Central memory CD8-positive, alpha-beta T cell (primary cell): Measurements from ENCODE around the gene FBN2.
"Not testable (repeated sequence)": the region's sequence is repeated elsewhere in the genome, so short reads cannot be mapped to it uniquely, and the experiment has no call there.

Experiments
- ATAC-seq: fragments of 150-1000 bp; cut with Tn5 transposase; replicated peaks from 2 replicates; pipeline ENCODE4 v1.10.0; 2022; ENCODE audit warnings: mild to moderate bottlenecking, moderate FRiP score, moderate number of reproducible peaks; ENCODE audit not compliant: poor library complexity, severe bottlenecking; ENCODE audit errors: extremely low read depth
- DNase-seq, 2 donors: peaks; one replicate each; pipeline ENCODE4 v3.0.0; 2021; ENCODE audit warnings: low spot score in 2 of 2
- H3K27ac Mint-ChIP-seq: one replicate; pipeline ENCODE4 v1.8.0; 2022; ENCODE audit warnings: low read depth, mild to moderate bottlenecking, moderate library complexity, mixed read lengths
- H3K27me3 Mint-ChIP-seq: one replicate; pipeline ENCODE4 v1.8.0; 2022; ENCODE audit warnings: mixed read lengths
- H3K36me3 Mint-ChIP-seq: one replicate; pipeline ENCODE4 v1.8.0; 2022; ENCODE audit warnings: mild to moderate bottlenecking, moderate library complexity, mixed read lengths; ENCODE audit not compliant: insufficient read depth
- H3K4me1 Mint-ChIP-seq: one replicate; pipeline ENCODE4 v1.8.0; 2022; ENCODE audit warnings: mixed read lengths
- H3K4me3 Mint-ChIP-seq: one replicate; pipeline ENCODE4 v1.8.0; 2022; ENCODE audit warnings: mild to moderate bottlenecking, moderate library complexity, mixed read lengths
- H3K9me3 Mint-ChIP-seq: one replicate; pipeline ENCODE4 v1.8.0; 2022; ENCODE audit warnings: mixed read lengths

The FBN2 gene

GRCh38 chr5:128464596-128464995, 73.4 kb downstream of the FBN2 start:
- H3K9me3 Mint-ChIP-seq: peaks cover 16% of the 10 kb centered on the region
- H3K36me3 Mint-ChIP-seq: no peaks in the 10 kb centered on the region
- H3K27ac Mint-ChIP-seq: no peak overlapping the region
- ATAC-seq (no peak), DNase-seq (no peak)
- no peaks in the 10 kb centered on the region for H3K27me3 Mint-ChIP-seq
- H3K4me3 Mint-ChIP-seq: no peak overlapping the region
- no peaks in the 10 kb centered on the region for H3K4me1 Mint-ChIP-seq

GRCh38 chr5:128462330-128462729, 75.7 kb downstream of the FBN2 start:
- H3K27me3 Mint-ChIP-seq: no peaks in the 10 kb centered on the region
- DNase-seq (no peak), ATAC-seq (no peak)
- H3K4me1 Mint-ChIP-seq: no peaks in the 10 kb centered on the region
- no peaks in the 10 kb centered on the region for H3K36me3 Mint-ChIP-seq
- H3K27ac Mint-ChIP-seq: no peak overlapping the region
- H3K9me3 Mint-ChIP-seq: peaks cover 22% of the 10 kb centered on the region
- H3K4me3 Mint-ChIP-seq: no peak overlapping the region

GRCh38 chr5:128457147-128457915, 80.7 kb downstream of the FBN2 start:
- not testable (repeated sequence) for DNase-seq, ATAC-seq, H3K27ac Mint-ChIP-seq, H3K27me3 Mint-ChIP-seq, H3K4me3 Mint-ChIP-seq, H3K36me3 Mint-ChIP-seq, H3K4me1 Mint-ChIP-seq
- peaks cover 36% of the 10 kb centered on the region for H3K9me3 Mint-ChIP-seq

DNA sequence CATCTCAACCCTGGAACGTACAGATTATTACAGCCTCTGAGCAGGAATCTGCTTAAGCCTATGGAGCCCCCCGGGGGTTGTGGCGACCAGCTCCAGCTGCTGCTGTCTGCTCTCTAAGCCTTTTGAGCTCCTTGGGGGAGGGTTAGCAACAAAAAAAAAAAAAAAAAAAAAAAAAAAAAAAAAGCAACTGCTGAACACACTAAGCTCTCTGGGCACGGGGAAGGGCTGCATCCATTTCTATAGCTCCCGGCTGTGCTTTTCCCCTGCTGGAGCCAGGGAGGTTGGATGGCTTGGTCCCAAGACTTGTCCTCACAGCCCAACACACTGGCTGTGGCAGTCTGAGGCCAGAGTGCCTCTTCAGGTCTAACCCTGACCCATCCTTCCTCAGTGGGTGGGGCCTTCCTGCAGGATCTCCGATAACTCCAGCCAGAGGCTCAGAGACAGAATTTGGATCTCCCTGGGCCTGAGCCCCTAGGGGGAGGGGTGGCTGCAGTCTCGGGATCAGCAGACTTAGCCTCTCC, 82.1 kb downstream of the FBN2 start:
- H3K4me1 Mint-ChIP-seq: no peaks in the 10 kb centered on the region
- no peak overlapping the region for H3K4me3 Mint-ChIP-seq
- H3K9me3 Mint-ChIP-seq: peaks cover 36% of the 10 kb centered on the region
- ATAC-seq (no peak), DNase-seq (no peak)
- H3K27me3 Mint-ChIP-seq: no peaks in the 10 kb centered on the region
- H3K36me3 Mint-ChIP-seq: no peaks in the 10 kb centered on the region
- no peak overlapping the region for H3K27ac Mint-ChIP-seq

DNA sequence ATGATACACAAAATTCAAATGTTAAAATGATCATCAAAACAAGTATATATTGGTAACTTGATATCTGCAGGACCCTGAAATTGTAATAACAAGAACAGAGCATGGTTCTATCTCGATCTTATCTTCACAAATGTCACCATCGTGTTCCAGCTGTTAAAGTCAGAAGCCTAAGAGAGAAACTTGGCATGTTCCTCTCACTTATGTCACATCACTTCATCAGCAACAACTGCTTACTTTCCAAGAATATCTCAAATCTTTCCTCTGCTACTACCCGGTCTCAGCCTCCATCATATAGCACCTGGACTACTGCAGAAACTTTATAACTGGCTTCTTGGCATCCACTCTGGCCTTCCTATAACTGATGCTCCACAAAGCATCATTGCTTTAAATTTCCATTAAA, 84.9 kb downstream of the FBN2 start:
- ATAC-seq (no peak), DNase-seq (no peak)
- H3K36me3 Mint-ChIP-seq: no peaks in the 10 kb centered on the region
- H3K4me1 Mint-ChIP-seq: no peaks in the 10 kb centered on the region
- no peak overlapping the region for H3K27ac Mint-ChIP-seq
- H3K27me3 Mint-ChIP-seq: no peaks in the 10 kb centered on the region
- H3K4me3 Mint-ChIP-seq: no peak overlapping the region
- peaks cover 26% of the 10 kb centered on the region for H3K9me3 Mint-ChIP-seq

- ATAC-seq, H3K4me1 Mint-ChIP-seq, H3K36me3 Mint-ChIP-seq, H3K4me3 Mint-ChIP-seq, DNase-seq, H3K27me3 Mint-ChIP-seq, H3K27ac Mint-ChIP-seq: not testable (repeated sequence)
- H3K9me3 Mint-ChIP-seq: peaks cover 25% of the 10 kb centered on the region
Observed at GRCh38 chr5:128447224-128447623, 90.8 kb downstream of the FBN2 start.

DNA sequence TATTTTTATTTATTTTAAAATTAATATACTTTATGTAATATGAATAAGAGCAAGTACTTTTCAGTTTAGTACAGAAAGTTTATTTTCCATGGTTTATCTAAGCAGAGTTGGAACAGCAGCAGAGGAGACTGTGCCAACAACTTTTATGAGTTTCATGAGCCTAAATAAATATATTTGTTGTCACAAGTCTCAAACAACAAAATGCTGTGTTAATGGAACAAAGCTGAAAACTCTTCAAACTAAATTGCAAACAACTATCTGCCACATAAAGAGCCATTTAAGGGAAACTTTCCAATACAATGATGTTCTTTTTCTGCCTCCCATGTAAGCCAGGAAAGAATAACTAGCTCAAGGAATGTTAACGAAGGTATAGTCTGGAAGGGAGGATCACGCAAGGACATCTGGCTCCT, 96.1 kb downstream of the FBN2 start:
- DNase-seq (no peak), ATAC-seq (no peak)
- no peaks in the 10 kb centered on the region for H3K36me3 Mint-ChIP-seq
- no peaks in the 10 kb centered on the region for H3K4me1 Mint-ChIP-seq
- no peak overlapping the region for H3K4me3 Mint-ChIP-seq
- no peaks in the 10 kb centered on the region for H3K27me3 Mint-ChIP-seq
- no peak overlapping the region for H3K27ac Mint-ChIP-seq
- peaks cover 16% of the 10 kb centered on the region for H3K9me3 Mint-ChIP-seq

- ATAC-seq: no peak
- Mint-ChIP-seq H3K9me3 (peaks cover 16% of the 10 kb centered on the region), H3K27ac (no peak overlapping the region), H3K4me3 (no peak overlapping the region), H3K36me3 (no peaks in the 10 kb centered on the region), H3K4me1 (no peaks in the 10 kb centered on the region), H3K27me3 (no peaks in the 10 kb centered on the region)
- no peak for DNase-seq
Observed at GRCh38 chr5:128441165-128441564, 96.9 kb downstream of the FBN2 start.

- Mint-ChIP-seq H3K36me3 (no peaks in the 10 kb centered on the region), H3K9me3 (peaks cover 5% of the 10 kb centered on the region), H3K4me1 (no peaks in the 10 kb centered on the region), H3K4me3 (no peak overlapping the region), H3K27ac (no peak overlapping the region), H3K27me3 (no peaks in the 10 kb centered on the region)
- ATAC-seq (no peak), DNase-seq (no peak)
Observed at GRCh38 chr5:128436749-128437188, 101.3 kb downstream of the FBN2 start.

GRCh38 chr5:128435861-128436260, 102.2 kb downstream of the FBN2 start:
- ATAC-seq: no peak
- no peak for DNase-seq
- Mint-ChIP-seq H3K4me3 (no peak overlapping the region), H3K27me3 (no peaks in the 10 kb centered on the region), H3K9me3 (peaks cover 5% of the 10 kb centered on the region), H3K27ac (no peak overlapping the region), H3K36me3 (no peaks in the 10 kb centered on the region), H3K4me1 (no peaks in the 10 kb centered on the region)

DNA sequence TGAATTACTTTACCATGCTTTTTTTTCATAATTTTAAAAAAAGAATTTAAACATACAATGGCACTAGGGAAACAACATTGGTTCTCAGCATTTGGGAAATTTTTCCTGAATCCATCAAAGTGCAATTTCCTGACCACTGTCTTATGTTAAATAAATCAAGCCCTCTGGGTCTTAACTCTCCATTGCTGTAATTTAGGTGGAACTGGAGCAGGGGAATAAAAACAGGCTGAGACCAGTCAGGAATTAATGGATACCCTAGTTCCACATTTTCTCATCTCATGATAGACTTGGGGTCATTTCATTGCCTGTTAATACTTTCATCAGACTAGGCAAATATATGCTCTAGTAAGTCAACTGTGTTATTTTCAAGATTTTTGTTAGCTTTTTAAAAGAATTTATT, 103.1 kb downstream of the FBN2 start:
- ATAC-seq (no peak), DNase-seq (no peak)
- Mint-ChIP-seq H3K27ac (no peak overlapping the region), H3K27me3 (no peaks in the 10 kb centered on the region), H3K36me3 (no peaks in the 10 kb centered on the region), H3K4me1 (no peaks in the 10 kb centered on the region), H3K9me3 (peaks cover under 1% of the 10 kb centered on the region), H3K4me3 (no peak overlapping the region)

DNA sequence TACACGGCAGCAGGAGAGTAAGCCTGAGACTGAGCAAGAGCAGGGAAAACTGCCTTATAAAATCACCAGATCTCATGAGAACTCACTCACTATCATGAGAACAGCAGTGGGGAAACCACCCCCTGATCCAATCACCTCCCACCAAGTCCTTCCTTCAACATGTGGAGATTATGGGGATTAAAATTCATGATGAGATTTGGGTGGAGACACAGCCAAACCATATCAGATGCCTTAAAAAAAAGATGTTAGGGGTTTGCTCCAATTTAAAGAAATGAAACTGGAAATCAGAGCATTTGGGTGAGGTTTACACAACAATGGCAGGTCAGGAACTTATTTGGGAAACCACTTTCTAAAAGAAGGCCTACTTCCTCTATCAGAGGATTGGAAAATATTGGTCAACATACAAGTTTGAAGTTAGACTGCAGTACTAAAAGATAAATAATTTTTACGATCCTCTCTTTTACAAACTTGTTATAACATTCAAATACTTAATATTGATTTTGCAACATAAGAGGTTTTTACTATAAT, 105.1 kb downstream of the FBN2 start:
- no peaks in the 10 kb centered on the region for H3K36me3 Mint-ChIP-seq
- peaks cover 6% of the 10 kb centered on the region for H3K9me3 Mint-ChIP-seq
- no peaks in the 10 kb centered on the region for H3K4me1 Mint-ChIP-seq
- H3K27ac Mint-ChIP-seq: no peak overlapping the region
- no peak overlapping the region for H3K4me3 Mint-ChIP-seq
- no peak for ATAC-seq
- no peak for DNase-seq
- H3K27me3 Mint-ChIP-seq: no peaks in the 10 kb centered on the region

DNA sequence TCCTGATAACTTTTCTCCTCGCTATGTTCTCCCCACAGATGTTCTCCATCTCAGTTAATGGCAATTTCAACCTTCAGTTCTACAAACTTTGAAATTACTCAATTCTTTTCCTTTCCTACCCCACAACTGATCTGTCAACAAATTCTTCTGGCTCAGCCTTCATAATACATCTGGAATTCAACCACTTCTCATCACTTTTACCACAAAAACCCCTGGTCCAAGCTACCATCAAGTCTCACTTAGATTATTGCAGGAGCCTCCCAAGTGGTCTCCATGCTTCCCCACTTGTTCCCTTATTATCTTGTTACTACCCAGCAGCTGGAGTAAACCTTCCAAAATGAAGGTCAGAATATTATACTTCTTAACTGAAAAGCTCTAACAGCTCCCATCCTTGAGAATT, 110.1 kb downstream of the FBN2 start:
- Mint-ChIP-seq H3K27ac (no peak overlapping the region), H3K27me3 (no peaks in the 10 kb centered on the region), H3K4me1 (no peaks in the 10 kb centered on the region), H3K4me3 (no peak overlapping the region), H3K36me3 (no peaks in the 10 kb centered on the region), H3K9me3 (peaks cover 10% of the 10 kb centered on the region)
- DNase-seq (no peak), ATAC-seq (no peak)
